ENCODE measurements around the gene SPATS2L. TPM values are rescaled to one million over a fixed set of nuclear protein-coding genes. Genes with fewer than 3 reads are reported as not detected.

Gene SPATS2L
- total RNA-seq, 1 donor from 2014 or later: 92.7 TPM

- no peaks in the 10 kb centered on the region for H3K27me3 ChIP-seq
- H3K9me3 ChIP-seq: no peaks in the 10 kb centered on the region
- ATAC-seq: no peak
- H3K4me3 ChIP-seq: no peak overlapping the region
- no peak for TF ChIP-seq CTCF (IDR thresholded peaks at IDR 0.05)
- H3K27ac ChIP-seq: no peak overlapping the region
- no peak for DNase-seq
- intact Hi-C loops (cut with DNase I): no loop called here
- H3K36me3 ChIP-seq: no peaks in the 10 kb centered on the region
- H3K4me1 ChIP-seq: no peaks in the 10 kb centered on the region
These were observed 26.6 kb upstream of the SPATS2L start for GRCh38 chr2:200279857-200280256.

- intact Hi-C loops (cut with DNase I): no loop called here
- H3K4me1 ChIP-seq: no peaks in the 10 kb centered on the region
- DNase-seq (no peak), ATAC-seq (no peak)
- H3K36me3 ChIP-seq: no peaks in the 10 kb centered on the region
- H3K9me3 ChIP-seq: no peaks in the 10 kb centered on the region
- TF ChIP-seq CTCF (IDR thresholded peaks at IDR 0.05): no peak
- H3K4me3 ChIP-seq: no peak overlapping the region
- no peak overlapping the region for H3K27ac ChIP-seq
- H3K27me3 ChIP-seq: no peaks in the 10 kb centered on the region
These were observed 19.9 kb upstream of the SPATS2L start for GRCh38 chr2:200286578-200286977.

- no peak for ATAC-seq
- Histone ChIP-seq H3K4me1 (no peaks in the 10 kb centered on the region), H3K36me3 (no peaks in the 10 kb centered on the region), H3K27me3 (no peaks in the 10 kb centered on the region), H3K4me3 (no peak overlapping the region), H3K9me3 (no peaks in the 10 kb centered on the region), H3K27ac (no peak overlapping the region)
- intact Hi-C loops (cut with DNase I): no loop called here
- no peak for TF ChIP-seq CTCF (IDR thresholded peaks at IDR 0.05)
- no peak for DNase-seq
These were observed 17.6 kb upstream of the SPATS2L start for GRCh38 chr2:200288670-200289429.

- Histone ChIP-seq H3K36me3 (no peaks in the 10 kb centered on the region), H3K27ac (no peak overlapping the region), H3K9me3 (no peaks in the 10 kb centered on the region), H3K4me3 (no peak overlapping the region), H3K4me1 (no peaks in the 10 kb centered on the region), H3K27me3 (no peaks in the 10 kb centered on the region)
- DNase-seq (no peak), ATAC-seq (no peak)
- intact Hi-C loops (cut with DNase I): no loop called here
- no peak for TF ChIP-seq CTCF (IDR thresholded peaks at IDR 0.05)
These were observed 10.4 kb upstream of the SPATS2L start for GRCh38 chr2:200296118-200296517.

- Histone ChIP-seq H3K4me1 (no peaks in the 10 kb centered on the region), H3K27ac (no peak overlapping the region), H3K36me3 (no peaks in the 10 kb centered on the region), H3K9me3 (no peaks in the 10 kb centered on the region), H3K27me3 (no peaks in the 10 kb centered on the region), H3K4me3 (no peak overlapping the region)
- intact Hi-C loops (cut with DNase I): no loop called here
- DNase-seq (no peak), ATAC-seq (no peak)
- no peak for TF ChIP-seq CTCF (IDR thresholded peaks at IDR 0.05)
These were observed 9.4 kb upstream of the SPATS2L start for GRCh38 chr2:200297100-200297499.

GRCh38 chr2:200297989-200298388, 8.5 kb upstream of the SPATS2L start:
- H3K27me3 ChIP-seq: no peaks in the 10 kb centered on the region
- no peaks in the 10 kb centered on the region for H3K36me3 ChIP-seq
- H3K4me1 ChIP-seq: no peaks in the 10 kb centered on the region
- intact Hi-C loops (cut with DNase I): no loop called here
- no peak for TF ChIP-seq CTCF (IDR thresholded peaks at IDR 0.05)
- H3K4me3 ChIP-seq: no peak overlapping the region
- ATAC-seq: no peak
- H3K27ac ChIP-seq: no peak overlapping the region
- no peaks in the 10 kb centered on the region for H3K9me3 ChIP-seq
- DNase-seq: no peak
